MM.1S (cell line): Measurements from ENCODE around the gene GRXCR2.

Experiments
- EZH2 ChIP-seq: fragments of 300-600 bp; sonication (generic); optimal IDR thresholded peaks from 2 replicates; pipeline ENCODE3; 2017; ENCODE audit warnings: low read depth, mild to moderate bottlenecking, antibody characterized with exemption, low read length, mixed read lengths
- EZH2phosphoT487 ChIP-seq: fragments of 300-600 bp; sonication (generic); IDR thresholded peaks from 2 replicates; pipeline ENCODE4 v1.6.1; 2018; ENCODE audit warnings: antibody characterized with exemption, low read length
- TF ChIP-seq, protein P1 (sequence below): fragments of 300-600 bp; sonication (generic); IDR thresholded peaks from 2 replicates; pipeline ENCODE4 v1.5.1; 2016; ENCODE audit warnings: antibody characterized with exemption, low read length, mixed read lengths

DNA sequence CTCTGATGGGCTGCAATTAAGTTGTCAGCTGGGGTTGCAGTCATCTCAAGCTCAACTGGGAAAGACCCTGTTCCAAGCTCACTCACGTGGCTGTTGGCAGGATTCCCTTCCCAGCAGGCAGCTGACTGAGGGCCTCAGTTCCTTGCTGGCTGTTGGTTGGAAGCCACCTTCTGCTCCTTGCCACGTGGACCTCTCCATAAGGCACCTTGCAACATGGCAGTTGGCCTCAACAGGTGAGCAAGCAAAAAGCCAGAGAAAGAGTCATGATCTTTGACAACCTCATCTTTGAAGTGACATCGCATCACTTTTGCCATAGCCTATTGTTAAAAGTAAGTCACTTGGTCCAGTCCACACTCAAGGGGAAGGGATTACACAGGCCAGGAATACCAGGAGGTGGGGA lies 19.8 kb downstream of the GRXCR2 start:
- TF ChIP-seq, protein P1, sequence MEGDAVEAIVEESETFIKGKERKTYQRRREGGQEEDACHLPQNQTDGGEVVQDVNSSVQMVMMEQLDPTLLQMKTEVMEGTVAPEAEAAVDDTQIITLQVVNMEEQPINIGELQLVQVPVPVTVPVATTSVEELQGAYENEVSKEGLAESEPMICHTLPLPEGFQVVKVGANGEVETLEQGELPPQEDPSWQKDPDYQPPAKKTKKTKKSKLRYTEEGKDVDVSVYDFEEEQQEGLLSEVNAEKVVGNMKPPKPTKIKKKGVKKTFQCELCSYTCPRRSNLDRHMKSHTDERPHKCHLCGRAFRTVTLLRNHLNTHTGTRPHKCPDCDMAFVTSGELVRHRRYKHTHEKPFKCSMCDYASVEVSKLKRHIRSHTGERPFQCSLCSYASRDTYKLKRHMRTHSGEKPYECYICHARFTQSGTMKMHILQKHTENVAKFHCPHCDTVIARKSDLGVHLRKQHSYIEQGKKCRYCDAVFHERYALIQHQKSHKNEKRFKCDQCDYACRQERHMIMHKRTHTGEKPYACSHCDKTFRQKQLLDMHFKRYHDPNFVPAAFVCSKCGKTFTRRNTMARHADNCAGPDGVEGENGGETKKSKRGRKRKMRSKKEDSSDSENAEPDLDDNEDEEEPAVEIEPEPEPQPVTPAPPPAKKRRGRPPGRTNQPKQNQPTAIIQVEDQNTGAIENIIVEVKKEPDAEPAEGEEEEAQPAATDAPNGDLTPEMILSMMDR: no peak
- TF ChIP-seq EZH2phosphoT487: no peak
- TF ChIP-seq EZH2: no peak
